SIG-M5 (cell line): ENCODE results near the gene PHLPP1.

ENCODE experiments used
- DNase-seq: peaks from one replicate; lab custom pipeline; 2025; lab: John Stamatoyannopoulos, UW

PHLPP1 gene

DNA sequence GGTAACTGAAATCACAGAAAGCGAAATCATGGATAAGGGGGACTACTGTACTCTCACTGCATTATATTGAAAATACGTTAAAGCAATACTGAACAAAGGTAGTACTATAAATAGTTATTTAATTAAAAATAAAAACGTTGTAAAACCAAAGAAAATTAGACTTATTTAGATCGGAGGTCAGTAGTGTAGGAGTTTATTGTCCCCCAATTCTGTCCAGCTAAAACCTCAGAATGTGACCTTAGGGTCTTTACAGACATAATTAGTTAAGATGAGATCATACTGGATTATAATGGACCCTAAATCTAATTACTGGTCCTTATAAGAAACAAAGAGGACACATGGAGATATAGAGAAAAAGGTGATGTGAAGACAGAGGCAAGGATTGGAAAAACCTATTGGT, 95.3 kb downstream of the PHLPP1 start:
- no peak for DNase-seq

DNA sequence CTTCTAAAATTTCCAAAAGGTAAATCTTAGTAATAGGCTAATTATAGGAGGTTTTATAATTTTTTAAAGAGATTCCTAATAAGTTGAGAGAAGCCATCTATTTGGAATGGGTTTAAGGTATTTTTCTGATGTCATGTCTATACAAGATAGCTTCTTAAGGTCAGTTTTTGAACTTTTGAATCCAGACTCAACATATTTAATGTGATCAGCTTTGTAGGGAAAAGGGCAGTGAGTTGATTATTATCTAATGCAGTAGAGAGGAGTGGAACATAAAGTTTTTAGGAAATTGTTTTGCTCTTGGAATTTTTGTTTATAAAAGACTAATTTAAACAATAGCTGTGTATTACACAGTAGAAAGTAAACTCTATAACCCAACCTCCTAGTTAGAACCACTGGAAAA, 96.3 kb downstream of the PHLPP1 start:
- no peak for DNase-seq

DNA sequence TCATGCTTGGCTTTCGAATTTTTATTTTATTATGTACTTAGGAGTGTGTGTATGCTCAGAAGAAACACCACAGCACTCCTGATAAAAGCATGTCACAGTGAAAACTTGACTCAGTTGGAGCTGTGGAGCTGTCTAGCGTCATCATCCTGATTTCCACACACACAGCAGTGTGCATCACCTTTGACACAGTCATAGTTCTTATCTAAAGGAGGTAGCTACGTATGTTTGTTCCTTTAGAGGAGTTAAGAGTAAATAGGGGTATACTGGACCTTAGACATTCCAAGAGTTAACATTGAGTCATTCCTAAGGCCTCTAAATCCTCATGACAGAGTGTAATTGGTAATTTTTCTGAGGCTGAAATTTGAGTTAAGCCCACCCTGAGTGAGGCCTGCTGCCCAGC, 96.9 kb downstream of the PHLPP1 start:
- no peak for DNase-seq

DNA sequence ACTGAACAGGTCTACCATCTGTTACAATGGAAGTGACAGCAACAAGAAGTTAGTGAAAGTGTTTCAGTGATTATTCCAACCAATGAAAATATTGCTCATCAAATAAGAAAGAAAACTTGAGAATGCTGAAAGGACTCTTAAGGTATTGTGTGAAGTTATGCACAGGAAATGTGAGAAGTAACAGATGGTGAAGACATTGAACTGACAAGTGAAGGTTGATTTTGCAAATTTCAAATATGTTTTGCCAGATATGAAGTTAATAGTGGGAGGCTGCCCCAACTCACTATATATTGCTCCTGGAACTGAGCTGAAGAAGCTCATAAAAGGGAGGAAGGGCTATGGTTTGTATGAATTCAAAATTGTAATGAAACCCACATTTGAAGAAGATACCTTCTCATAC, 97.5 kb downstream of the PHLPP1 start:
- no peak for DNase-seq

DNA sequence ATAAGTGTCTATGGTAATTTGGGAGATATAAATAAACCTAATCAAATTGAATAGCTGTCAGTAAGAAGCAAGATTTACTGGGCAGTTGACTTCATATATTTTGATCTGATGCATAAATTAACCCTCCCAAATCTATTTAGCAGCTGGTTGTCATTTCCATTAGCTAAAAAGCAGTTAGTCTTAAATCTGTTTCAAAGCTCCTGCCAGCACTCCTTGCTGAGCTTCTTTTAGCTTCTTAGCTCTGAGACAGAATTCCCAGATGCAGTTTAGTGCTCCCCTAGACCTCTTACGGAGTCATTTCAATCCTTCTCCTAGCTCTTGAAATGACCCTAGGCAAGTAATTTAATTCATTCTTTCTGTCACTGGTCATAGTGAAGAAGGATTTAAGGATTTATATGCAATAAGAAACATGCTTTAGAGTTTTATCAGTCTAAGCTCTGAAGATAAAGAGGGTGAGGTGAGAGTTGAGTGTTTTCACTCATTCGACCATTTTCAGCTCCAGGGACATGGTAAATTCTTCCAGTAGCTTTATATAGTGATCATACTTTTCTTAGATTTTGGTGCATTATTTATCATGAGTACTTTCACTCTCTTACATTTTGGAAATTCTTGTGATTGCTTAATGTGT, 98.9 kb downstream of the PHLPP1 start:
- no peak for DNase-seq

DNA sequence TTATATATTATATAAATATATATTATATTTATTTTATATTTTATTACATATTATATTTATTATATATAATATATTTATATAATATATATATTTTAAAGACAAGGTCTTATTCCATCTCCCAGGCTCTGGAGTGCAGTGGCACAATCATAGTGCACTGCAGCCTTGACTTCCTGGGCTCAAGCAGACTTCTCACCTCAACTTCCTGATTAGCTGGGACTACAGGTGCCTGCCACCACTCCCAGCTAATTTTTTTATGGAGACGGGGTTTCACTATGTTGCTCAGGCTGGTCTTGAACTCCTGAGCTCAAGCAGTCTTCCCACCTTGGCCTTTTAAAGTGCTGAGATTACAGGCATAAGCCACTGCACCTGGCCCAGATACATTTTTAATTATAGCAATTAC, 110.0 kb downstream of the PHLPP1 start:
- DNase-seq = no peak

DNA sequence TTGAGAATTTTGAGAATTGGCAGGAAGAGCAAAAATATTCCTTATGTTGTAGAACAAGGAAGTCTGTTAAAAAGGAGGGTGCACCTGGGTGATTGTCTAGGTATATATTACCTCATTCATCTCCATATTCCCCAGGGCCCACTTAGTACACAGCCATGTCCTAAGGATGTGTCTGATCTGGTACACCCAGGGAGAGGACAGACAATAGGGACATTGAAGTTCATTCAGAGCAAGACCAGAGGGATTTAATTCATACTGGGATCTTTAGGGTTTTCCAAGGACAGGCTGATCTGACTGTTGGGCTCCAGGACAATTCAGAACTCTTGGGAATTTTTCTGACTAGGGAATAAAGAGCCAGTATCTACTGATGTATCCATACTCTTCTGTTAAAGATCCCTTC, 112.1 kb downstream of the PHLPP1 start:
- no peak for DNase-seq

DNA sequence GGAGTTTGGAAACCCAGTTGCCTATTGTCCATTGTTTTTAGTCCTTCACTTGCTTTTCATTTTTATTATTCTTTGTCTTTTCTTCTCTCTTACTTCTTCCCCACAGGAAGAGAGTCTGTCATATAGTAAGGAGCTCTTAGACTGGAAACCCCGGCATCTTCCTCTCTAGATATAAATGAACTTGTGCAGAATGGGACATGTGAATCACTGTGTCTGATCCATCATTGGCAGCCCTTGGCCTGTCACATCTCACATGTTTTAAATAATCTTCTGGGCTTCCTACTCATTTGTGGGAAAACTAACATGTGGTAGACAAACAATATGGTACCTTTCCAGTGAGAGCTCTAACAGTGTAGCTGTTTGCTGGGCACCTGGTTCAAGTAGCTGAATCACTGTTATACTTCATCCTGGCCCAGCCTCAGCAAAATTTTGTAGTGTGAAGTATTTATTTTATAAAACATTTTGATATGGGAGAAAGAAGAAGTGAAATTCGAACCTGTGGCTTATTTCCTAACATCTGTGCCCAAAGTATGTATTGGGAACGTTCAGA, 112.8 kb downstream of the PHLPP1 start:
- DNase-seq = no peak

DNA sequence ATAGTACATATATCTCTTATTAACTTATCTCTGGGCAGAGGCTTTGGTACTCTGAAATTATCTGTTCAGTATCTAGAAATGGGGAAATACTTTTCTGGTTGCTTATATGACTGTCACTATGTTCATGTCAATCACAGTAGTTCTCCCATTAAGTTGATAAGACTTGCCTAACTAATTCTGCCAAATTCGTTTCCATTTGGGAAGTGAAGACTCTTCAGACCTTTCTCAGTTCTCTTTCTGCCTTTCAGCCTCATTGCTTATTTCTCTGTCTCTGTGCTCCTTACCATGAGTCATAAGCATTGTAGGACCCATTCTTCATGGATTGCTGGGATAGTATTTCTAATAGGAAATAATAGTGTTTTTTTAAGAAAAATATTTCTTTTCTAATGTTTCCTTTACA, 113.5 kb downstream of the PHLPP1 start:
- no peak for DNase-seq

DNA sequence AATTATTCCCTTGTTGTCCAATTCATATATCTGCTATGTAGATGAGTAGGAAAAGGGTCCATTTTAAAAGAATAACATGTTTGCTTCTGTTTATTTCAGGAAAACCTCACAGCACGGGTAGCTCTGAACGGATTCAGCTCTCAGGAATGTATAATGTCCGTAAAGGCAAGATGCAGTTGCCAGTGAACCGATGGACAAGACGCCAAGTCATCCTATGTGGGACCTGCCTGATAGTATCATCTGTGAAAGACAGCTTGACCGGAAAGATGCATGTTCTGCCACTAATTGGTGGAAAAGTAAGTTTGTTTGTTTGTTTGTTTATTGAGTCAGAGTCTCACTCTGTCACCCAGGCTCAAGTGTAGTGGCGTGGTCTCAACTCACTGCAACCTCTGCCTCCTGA, 114.6 kb downstream of the PHLPP1 start:
- no peak for DNase-seq

DNA sequence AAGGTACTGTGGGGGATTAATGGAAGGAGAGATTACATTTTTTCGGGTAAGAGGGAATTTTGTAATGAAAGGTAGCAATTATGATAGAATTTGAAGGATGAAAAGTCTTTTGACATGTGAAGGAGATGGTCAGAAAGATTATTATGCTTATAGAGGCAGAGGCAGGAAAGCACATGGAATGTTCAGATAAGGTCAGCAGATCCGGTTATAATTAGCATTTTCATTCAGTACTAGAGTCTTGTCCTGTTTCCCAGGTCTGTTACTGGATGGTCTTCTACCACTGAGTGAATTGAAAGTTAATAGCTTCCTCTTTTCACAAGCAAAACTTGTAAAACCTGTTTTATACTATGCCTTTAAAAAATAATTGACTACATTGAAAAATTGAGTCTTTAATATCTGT, 116.9 kb downstream of the PHLPP1 start:
- no peak for DNase-seq

DNA sequence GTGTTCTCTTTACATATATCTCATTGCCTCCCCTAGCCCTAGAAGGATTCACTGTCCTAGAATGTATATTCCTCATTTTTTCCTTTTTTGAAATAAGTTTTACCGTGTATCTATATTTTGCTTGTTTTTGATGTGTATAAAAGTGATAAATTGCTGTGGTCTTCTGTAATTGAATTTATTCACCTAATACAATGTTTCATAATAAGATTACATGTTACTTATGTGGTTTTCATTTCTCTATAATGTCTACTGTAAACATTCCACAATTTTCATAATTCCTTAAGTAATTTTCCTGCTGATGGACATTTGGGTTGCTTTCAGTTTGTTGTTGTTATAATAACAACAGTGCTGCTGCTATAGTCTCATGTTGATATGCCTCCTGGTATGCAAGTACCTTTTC, 118.2 kb downstream of the PHLPP1 start:
- no peak for DNase-seq

DNA sequence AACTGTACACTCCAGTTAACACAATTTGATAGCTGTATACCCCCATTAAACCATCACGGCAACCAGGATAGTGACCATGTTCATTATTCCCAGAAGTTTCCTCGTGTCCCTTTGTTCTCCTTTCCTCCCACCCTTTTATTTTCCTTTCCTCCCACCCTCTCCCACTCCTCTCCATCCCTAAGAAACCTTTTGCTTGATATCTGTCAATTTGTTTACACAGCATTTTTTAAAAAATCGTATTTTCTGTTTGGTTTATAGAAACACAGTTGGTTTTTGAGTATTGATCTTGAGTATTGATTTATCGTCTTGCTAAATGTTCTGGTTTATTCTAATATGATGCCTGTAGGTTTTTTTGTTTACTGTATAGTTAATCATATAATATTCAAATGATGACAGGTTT, 119.4 kb downstream of the PHLPP1 start:
- DNase-seq = no peak

DNA sequence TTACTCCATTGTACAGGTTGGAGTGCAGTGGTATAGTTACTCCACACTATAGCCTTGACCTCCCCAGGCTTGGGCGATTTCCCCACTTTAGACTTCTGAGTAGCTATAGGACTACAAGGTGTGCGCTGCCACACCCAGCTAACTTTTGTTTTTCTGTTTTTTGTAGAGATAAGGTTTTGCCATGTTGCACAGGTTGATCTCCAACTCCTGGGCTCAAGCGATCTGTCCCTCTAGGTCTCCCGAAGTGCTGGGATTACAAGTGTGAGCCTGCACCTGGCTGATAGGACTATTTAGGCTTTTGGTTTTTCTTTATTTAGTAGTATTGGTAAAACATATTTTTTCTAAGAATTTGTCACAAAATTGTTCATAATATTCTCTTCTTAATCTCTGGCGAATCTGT, 121.7 kb downstream of the PHLPP1 start:
- no peak for DNase-seq

DNA sequence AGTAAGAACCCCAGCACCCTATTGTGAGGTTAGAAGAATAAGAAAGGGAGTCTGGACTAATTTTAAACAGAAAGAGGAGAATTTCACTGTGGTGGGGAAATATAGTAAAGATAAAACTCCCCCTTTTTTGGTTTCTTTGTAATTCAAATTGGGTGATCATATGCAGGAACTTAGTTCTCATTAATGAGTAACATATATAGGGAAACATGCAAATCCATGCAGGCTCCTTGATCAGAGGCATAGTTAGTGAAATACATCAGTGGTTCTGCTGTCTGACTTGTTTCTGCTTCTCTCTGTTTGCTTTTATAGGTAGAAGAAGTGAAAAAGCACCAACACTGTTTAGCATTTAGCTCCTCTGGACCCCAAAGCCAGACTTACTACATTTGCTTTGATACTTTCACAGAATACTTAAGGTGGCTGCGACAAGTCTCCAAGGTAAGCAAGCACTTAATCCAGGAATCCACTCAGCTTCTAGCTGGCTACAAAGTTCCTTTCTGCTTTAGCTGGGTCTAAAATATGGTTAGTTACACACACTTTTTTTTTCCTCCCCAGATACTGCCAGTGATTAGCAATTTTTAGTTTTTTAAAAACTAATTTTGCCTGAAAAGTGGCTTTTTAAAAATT, 123.2 kb downstream of the PHLPP1 start:
- DNase-seq = no peak

DNA sequence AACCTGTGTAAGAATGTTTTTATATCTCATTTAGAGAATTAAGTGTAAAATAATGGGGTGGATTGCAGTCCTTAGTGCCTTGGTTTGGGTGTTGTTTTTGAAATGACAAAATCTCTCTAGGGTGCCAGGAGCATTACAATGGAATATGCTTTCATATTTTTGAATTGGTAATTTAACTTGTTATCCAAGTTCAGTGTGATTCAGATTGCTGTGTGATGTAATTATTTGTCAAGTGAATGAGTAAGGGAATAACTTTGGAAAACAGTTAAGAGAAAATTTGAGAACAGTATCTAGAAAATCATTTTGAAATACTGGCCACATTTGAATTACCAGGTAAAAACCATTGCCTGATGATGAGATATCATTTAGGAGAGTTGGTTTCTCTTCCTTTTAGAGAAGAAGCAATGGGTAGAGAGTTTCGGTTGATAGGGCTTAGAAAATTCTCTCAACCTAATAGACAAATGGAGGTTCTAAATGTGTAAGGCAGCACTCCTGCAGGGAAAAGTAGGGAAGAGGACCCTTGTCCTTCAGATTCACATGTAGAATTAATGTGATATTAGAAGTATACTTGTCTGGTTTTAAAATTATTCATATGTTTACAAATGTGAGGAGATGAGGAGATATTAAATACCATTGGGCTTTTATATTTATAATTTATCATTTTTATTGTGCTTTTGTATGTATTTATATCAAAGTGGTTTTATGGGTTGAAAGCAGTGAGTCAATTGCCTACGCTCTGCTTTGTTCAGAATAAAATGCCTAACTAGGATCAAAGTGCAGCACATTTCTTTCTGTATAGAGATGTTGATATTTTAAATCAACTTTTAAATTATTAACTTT, 124.8 kb downstream of the PHLPP1 start:
- no peak for DNase-seq

DNA sequence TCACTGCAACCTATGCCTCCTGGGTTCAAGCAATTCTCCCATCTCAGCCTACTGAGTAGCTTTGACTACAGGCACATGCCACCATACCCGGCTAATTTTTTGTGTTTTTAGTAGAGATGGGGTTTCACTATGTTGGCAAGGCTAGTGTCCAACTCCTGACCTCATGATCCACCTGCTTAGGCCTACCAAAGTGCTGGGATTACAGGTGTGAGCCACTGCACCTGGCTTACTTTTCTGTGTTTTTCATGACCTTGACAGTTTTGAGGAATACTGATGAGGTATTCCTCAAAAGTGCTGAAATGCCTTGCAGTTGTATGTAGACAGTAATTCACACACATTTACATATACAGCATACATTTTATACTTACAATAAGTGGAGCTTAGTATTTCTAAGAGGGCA, 126.1 kb downstream of the PHLPP1 start:
- DNase-seq = no peak

DNA sequence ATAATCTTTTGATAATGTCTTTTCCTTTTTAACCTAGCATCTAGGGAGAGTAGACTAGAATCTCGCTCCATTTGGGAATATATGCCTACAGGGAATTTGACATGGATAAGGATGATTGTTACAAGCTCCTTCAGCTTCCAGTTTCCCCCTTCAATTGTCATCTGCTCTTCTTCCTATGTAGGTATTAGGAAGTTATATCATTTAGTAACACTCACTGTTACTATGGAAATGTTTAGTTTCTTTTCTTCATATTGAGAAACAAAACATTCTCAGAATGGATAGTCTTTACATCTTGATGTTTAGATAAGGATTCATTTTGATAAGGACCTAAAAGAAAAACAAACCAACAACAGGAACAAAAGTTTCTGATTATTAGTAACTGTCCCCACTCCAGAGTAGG, 127.6 kb downstream of the PHLPP1 start:
- no peak for DNase-seq

DNA sequence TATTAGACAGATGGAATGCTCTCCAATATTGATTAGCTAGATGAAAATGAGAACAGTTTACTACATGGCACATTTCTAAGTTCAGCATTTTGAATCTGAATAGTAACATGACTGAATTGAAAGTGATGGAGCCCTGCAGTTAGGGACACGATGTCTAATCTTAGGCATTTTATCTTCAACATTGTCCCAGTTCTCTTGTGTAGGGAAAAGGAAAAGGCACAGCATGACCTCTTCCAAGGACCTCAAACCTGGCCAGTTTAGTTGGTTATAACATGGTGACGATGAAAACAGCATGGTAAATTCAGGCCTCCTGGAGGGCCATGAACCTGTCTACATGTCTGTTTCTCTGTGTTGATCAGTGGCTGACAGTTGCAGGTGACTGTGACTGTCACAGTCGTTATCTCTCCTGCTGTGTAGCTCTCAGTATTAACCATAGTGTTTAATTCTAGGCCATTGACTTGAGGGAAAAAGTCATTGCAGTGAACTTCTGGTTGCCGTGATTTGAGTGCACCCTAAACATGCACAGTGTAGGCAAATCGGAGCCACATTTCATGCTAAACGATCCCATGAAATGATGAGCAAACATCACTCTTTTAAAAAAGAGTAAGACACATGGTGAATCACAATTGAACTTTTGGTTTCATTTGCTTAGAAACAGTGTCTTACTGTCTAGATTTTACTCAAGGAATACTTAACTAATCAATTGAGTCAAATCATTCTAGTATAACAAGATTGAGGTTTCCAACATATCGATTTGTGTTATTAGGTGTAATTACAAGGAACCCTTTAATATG, 129.7 kb downstream of the PHLPP1 start:
- DNase-seq = no peak

DNA sequence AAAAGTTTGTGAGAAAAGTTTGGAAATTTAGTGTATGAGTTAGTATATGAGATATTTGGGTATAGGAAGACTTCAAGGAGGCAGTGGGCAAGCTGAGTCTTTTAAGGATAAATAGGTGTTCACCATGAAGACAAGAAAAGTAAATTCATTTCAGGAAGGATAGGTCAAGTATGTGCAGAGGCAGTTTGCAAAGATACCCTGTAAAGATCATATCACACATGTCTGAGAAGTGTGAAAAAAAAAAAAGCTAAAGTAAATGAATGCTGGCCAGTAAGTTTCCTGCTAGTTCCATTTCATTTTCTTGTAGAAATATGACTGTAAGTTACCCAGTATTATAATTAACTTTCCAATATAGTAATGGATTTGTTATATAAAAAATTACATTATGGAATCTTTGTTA, 131.0 kb downstream of the PHLPP1 start:
- no peak for DNase-seq

DNA sequence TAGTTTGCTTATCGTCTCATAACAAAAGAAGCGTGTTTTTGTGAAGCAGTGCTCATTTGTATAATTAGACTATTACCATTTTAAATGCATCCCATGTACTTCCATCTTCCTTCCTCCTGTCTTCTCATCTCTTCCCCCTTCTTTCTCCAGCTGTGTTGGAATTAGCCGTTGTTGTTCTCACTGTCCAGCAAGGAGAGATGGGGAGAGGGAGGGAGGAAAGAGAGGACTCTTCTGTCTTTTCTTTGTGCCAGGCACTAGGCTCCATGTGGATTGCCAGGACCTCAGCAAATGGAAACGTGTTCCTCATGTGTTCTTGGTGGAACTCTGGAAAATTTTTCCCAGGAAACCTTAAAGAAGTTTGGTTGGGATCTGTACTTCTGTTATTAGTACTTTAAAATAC, 131.7 kb downstream of the PHLPP1 start:
- no peak for DNase-seq

DNA sequence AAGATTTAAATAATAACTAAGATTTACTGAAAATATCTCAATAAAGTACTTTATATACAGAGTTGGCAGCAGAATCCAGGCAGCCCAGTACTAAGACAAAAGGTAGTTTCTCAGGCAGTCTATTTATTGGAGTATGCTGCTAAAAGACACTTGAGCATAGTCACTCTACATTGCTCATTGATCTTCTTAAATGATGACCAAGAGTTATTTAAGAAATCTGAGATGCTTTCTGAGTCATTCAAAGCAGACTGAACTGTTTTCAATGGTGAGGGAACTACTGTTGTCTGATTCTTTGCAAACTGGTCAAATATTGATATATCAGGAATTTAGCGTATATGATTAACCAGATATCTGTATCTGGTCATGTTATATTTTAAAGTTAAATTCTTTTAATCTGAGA, 133.6 kb downstream of the PHLPP1 start:
- no peak for DNase-seq
